Fibroblast of lung (primary cell): ENCODE results near the gene EBF3. TPM values are rescaled to one million over a fixed set of nuclear protein-coding genes. Genes with fewer than 3 reads are reported as not detected.

Experiments
- DNase-seq, 2 donors: peaks; one replicate each; pipeline versions ENCODE4 v3.0.0 to v3.0.0-alpha.2; 2010; ENCODE audit warnings: low read depth in 2 of 2
- H2AFZ ChIP-seq: 2 replicates; pipeline ENCODE4 v1.5.1; 2012; ENCODE audit warnings: low read length, control low read depth, inconsistent platforms
- H3K27ac ChIP-seq: 2 replicates; pipeline ENCODE4 v1.5.1; 2011; ENCODE audit warnings: low read length, control low read depth; ENCODE audit not compliant: insufficient read depth
- H3K27me3 ChIP-seq: 2 replicates; pipeline ENCODE4 v1.5.1; 2011; ENCODE audit warnings: mild to moderate bottlenecking, low read length; ENCODE audit not compliant: control insufficient read depth, insufficient read depth
- H3K36me3 ChIP-seq: 2 replicates; pipeline ENCODE4 v1.5.1; 2011; ENCODE audit warnings: low read length; ENCODE audit not compliant: control insufficient read depth, insufficient read depth
- H3K4me1 ChIP-seq: 2 replicates; pipeline ENCODE4 v1.5.1; 2011; ENCODE audit warnings: low read length; ENCODE audit not compliant: control insufficient read depth, insufficient read depth; ENCODE audit errors: extremely low read depth
- H3K4me2 ChIP-seq: 2 replicates; pipeline ENCODE4 v1.5.1; 2011; ENCODE audit warnings: low read length, control low read depth; ENCODE audit not compliant: insufficient read depth; ENCODE audit errors: extremely low read depth
- H3K4me3 ChIP-seq, 4 experiments: fragments of 200-600 bp in 1 of 4; sonication (generic) in 1 of 4; replicated peaks in 1 of 4; 2 replicates each; pipeline ENCODE4 v1.5.1; 2011 to 2016; ENCODE audit warnings: low read length in 4 of 4, low read depth in 3 of 4, mild to moderate bottlenecking in 3 of 4, control low read depth in 2 of 4, inconsistent platforms in 1 of 4, mixed read lengths in 1 of 4; ENCODE audit not compliant: insufficient read depth in 1 of 4; ENCODE audit errors: control extremely low read depth in 1 of 4
- H3K79me2 ChIP-seq: 2 replicates; pipeline ENCODE4 v1.5.1; 2012; ENCODE audit warnings: mild to moderate bottlenecking, low read length, inconsistent platforms; ENCODE audit not compliant: control insufficient read depth, insufficient read depth
- H3K9ac ChIP-seq: 2 replicates; pipeline ENCODE4 v1.5.1; 2011; ENCODE audit warnings: mild to moderate bottlenecking, low read length, control low read depth; ENCODE audit not compliant: insufficient read depth
- H3K9me3 ChIP-seq: 2 replicates; pipeline ENCODE4 v1.5.1; 2012; ENCODE audit warnings: low read depth, low read length; ENCODE audit not compliant: control insufficient read depth, insufficient read depth
- H4K20me1 ChIP-seq: 2 replicates; pipeline ENCODE4 v1.5.1; 2011; ENCODE audit warnings: low read length; ENCODE audit not compliant: control insufficient read depth, insufficient read depth; ENCODE audit errors: extremely low read depth
- CTCF ChIP-seq, 2 donors: IDR thresholded peaks in 1 of 2; conservative IDR thresholded peaks in 1 of 2; 1 replicate in 1 of 2; 2 replicates in 1 of 2; pipeline ENCODE4 v1.5.1; 2011 to 2012; ENCODE audit warnings: low read length in 2 of 2, control low read depth in 1 of 2, inconsistent platforms in 1 of 2, low read depth in 1 of 2, mild to moderate bottlenecking in 1 of 2
- EZH2 ChIP-seq: IDR thresholded peaks from 2 replicates; pipeline ENCODE4 v1.5.1; 2012; ENCODE audit warnings: low read length, control low read depth, mild to moderate bottlenecking; ENCODE audit errors: missing control alignments
- polyA plus RNA-seq, 2 donors: library from polyadenylated mRNA; depleted of rRNA in 1 of 2; stranded (reverse) in 1 of 2; unstranded in 1 of 2; fragments of >200 nt; gene quantifications; 2 replicates each; pipeline ENCODE4 v1.2.1, GENCODE V29; 2011 to 2012; ENCODE audit warnings: missing spikeins in 1 of 2
- total RNA-seq: library from RNA; depleted of rRNA; stranded (reverse); fragments of >200 nt; gene quantifications from 2 replicates; pipeline ENCODE4 v1.2.1, GENCODE V29; 2014

The EBF3 gene
- total and polyA plus RNA-seq, 2 donors (not counting 1 experiment from before 2014, with no cell fraction given), result 0.12 to 0.17 TPM

- Histone ChIP-seq H3K36me3 (no peaks in the 10 kb centered on the region), H2AFZ (no peak overlapping the region), H3K79me2 (no peaks in the 10 kb centered on the region), H3K4me1 (no peaks in the 10 kb centered on the region), H3K27me3 (no peaks in the 10 kb centered on the region), H3K9ac (no peak overlapping the region), H3K27ac (no peak overlapping the region), H3K4me3 (no peak overlapping the region), H3K4me2 (no peak overlapping the region), H3K9me3 (peaks cover 2% of the 10 kb centered on the region), H4K20me1 (no peaks in the 10 kb centered on the region)
- TF ChIP-seq EZH2 (no peak), CTCF (conservative IDR thresholded peaks at IDR 0.05 in 1 of 2, IDR thresholded peaks at IDR 0.05 in 1 of 2; ENCODE audit: low read depth in 1 of 2, low read length in 2 of 2) (no peak)
- DNase-seq, result no peak
These were observed 170.6 kb downstream of the EBF3 start for GRCh38 chr10:129793479-129793878.

GRCh38 chr10:129792864-129793263 lies 171.2 kb downstream of the EBF3 start:
- Histone ChIP-seq H3K79me2 (no peaks in the 10 kb centered on the region), H3K36me3 (no peaks in the 10 kb centered on the region), H3K27ac (no peak overlapping the region), H3K27me3 (no peaks in the 10 kb centered on the region), H4K20me1 (no peaks in the 10 kb centered on the region), H3K9ac (no peak overlapping the region), H3K4me3 (no peak overlapping the region), H2AFZ (no peak overlapping the region), H3K4me1 (no peaks in the 10 kb centered on the region), H3K9me3 (peaks cover 2% of the 10 kb centered on the region), H3K4me2 (no peak overlapping the region)
- no peak for TF ChIP-seq EZH2
- no peak for TF ChIP-seq CTCF (conservative IDR thresholded peaks at IDR 0.05 in 1 of 2, IDR thresholded peaks at IDR 0.05 in 1 of 2; ENCODE audit: low read depth in 1 of 2, low read length in 2 of 2)
- no peak for DNase-seq

- no peaks in the 10 kb centered on the region for H3K36me3 ChIP-seq
- H3K9me3 ChIP-seq, result peaks cover 2% of the 10 kb centered on the region
- H3K4me3 ChIP-seq, result no peak overlapping the region
These were observed 171.9 kb downstream of the EBF3 start for GRCh38 chr10:129792141-129792540.

More at GRCh38 chr10:129792141-129792540, 171.9 kb downstream of the EBF3 start:
- Histone ChIP-seq H3K4me2 (no peak overlapping the region), H3K79me2 (no peaks in the 10 kb centered on the region), H3K27ac (no peak overlapping the region), H3K4me1 (no peaks in the 10 kb centered on the region), H3K27me3 (no peaks in the 10 kb centered on the region), H3K9ac (no peak overlapping the region), H4K20me1 (no peaks in the 10 kb centered on the region), H2AFZ (no peak overlapping the region)
- no peak for DNase-seq
- TF ChIP-seq EZH2, result no peak
- no peak for TF ChIP-seq CTCF (conservative IDR thresholded peaks at IDR 0.05 in 1 of 2, IDR thresholded peaks at IDR 0.05 in 1 of 2; ENCODE audit: low read depth in 1 of 2, low read length in 2 of 2)
